Measurements from ENCODE around the gene HELQ.
A peak's percentile ranks its signal among the peaks of the same experiment; 100 is the strongest.
"Not testable (repeated sequence)": the region's sequence is repeated elsewhere in the genome, so short reads cannot be mapped to it uniquely, and the experiment has no call there.

The HELQ gene

GRCh38 chr4:83455281-83456183, at the start of gene HELQ, which contains the start of gene MRPS18C:
TSS of gene HELQ (minus strand) at chr4:83455823. CDS start at chr4:83455693, 130 bp downstream.
TSS of gene MRPS18C (plus strand) at chr4:83456058. CDS start at chr4:83456078, 20 bp downstream.
- peak; percentile 99 for DNase-seq

GRCh38 chr4:83504996-83505395, 49.4 kb upstream of the HELQ start:
- no peak for DNase-seq

GRCh38 chr4:83504503-83504902, 48.9 kb upstream of the HELQ start:
- DNase-seq, result no peak

GRCh38 chr4:83503974-83504373, 48.4 kb upstream of the HELQ start:
- no peak for DNase-seq

- not testable (repeated sequence) for DNase-seq
These were observed 46.0 kb upstream of the HELQ start for GRCh38 chr4:83501671-83502070.

- no peak for DNase-seq
These were observed 42.6 kb upstream of the HELQ start for GRCh38 chr4:83498187-83498586.

GRCh38 chr4:83496085-83496917, 40.7 kb upstream of the HELQ start:
- DNase-seq, result peak; percentile 86

GRCh38 chr4:83490876-83491450, 35.3 kb upstream of the HELQ start:
- peak; percentile 69 for DNase-seq

GRCh38 chr4:83489711-83490326, 34.2 kb upstream of the HELQ start:
- peak; percentile 77 for DNase-seq

- DNase-seq, result peak; percentile 76
These were observed 31.0 kb upstream of the HELQ start for GRCh38 chr4:83486457-83487129.

- DNase-seq, result peak; percentile 93
These were observed 29.2 kb upstream of the HELQ start, which contains the start of gene ABRAXAS1 for GRCh38 chr4:83484500-83485461. TSS of gene ABRAXAS1 (minus strand) at chr4:83485100. CDS start at chr4:83485072, 28 bp downstream.

- DNase-seq, result no peak
These were observed 18.3 kb upstream of the HELQ start for GRCh38 chr4:83473966-83474365.

GRCh38 chr4:83473423-83473822, 17.8 kb upstream of the HELQ start:
- DNase-seq, result no peak

- no peak for DNase-seq
These were observed 520 bp upstream of the HELQ start for GRCh38 chr4:83456184-83456501.

- DNase-seq, result peak; percentile 27
These were observed 937 bp downstream of the HELQ start for GRCh38 chr4:83454686-83455085.

GRCh38 chr4:83449009-83449408, 6.6 kb downstream of the HELQ start:
- no peak for DNase-seq

GRCh38 chr4:83440899-83441298, 14.7 kb downstream of the HELQ start:
- DNase-seq, result no peak

GRCh38 chr4:83440148-83440814, 15.3 kb downstream of the HELQ start:
- DNase-seq, result no peak

- DNase-seq, result no peak
These were observed 16.9 kb downstream of the HELQ start for GRCh38 chr4:83438719-83439118.

- no peak for DNase-seq
These were observed 18.9 kb downstream of the HELQ start for GRCh38 chr4:83436680-83437079.

Data from hematopoietic multipotent progenitor cell treated with erythropoietin and hydrocortisone succinate and interleukin-3 and kit ligand, for 8 days (in vitro differentiated cells).